Heart right ventricle (tissue), 16 donors: Measurements from ENCODE around the gene HUNK. TPM values are rescaled to one million over a fixed set of nuclear protein-coding genes. Genes with fewer than 3 reads are reported as not detected.

ENCODE experiments used
- ATAC-seq, 8 donors: fragments of 200-7000 bp; cut with Tn5 transposase; one replicate each; pipeline ENCODE4 v1.9.1; 2020; ENCODE audit warnings: mild to moderate bottlenecking in 8 of 8, moderate library complexity in 8 of 8, moderate number of reproducible peaks in 1 of 8
- DNase-seq, 2 donors: peaks; one replicate each; pipeline ENCODE4 v3.0.0-alpha.2; 2020
- H3K27ac ChIP-seq, 10 donors: fragments of 200-600 bp; sonication (generic) in 2 of 10; one replicate each; pipeline versions ENCODE4 v1.5.0 to v1.8.0; 2020 to 2022; ENCODE audit warnings: mild to moderate bottlenecking in 3 of 10
- H3K27me3 ChIP-seq, 7 donors: fragments of 200-600 bp; one replicate each; pipeline ENCODE4 v1.8.0; 2021 to 2022; ENCODE audit warnings: mild to moderate bottlenecking in 2 of 7
- H3K36me3 ChIP-seq, 9 donors: fragments of 200-600 bp; sonication (generic) in 1 of 9; one replicate each; pipeline versions ENCODE4 v1.5.0 to v1.8.0; 2020 to 2022; ENCODE audit warnings: mild to moderate bottlenecking in 2 of 9
- H3K4me1 ChIP-seq, 9 donors: fragments of 200-600 bp; sonication (generic) in 1 of 9; one replicate each; pipeline versions ENCODE4 v1.5.0 to v1.8.0; 2020 to 2022; ENCODE audit warnings: mild to moderate bottlenecking in 4 of 9
- H3K4me3 ChIP-seq, 10 donors: fragments of 200-600 bp; sonication (generic) in 2 of 10; one replicate each; pipeline versions ENCODE4 v1.5.0 to v1.8.0; 2020 to 2022; ENCODE audit warnings: mild to moderate bottlenecking in 7 of 10, moderate library complexity in 2 of 10
- H3K9me3 ChIP-seq, 11 donors: fragments of 200-600 bp in 10 of 11; sonication (generic) in 2 of 11; one replicate each; pipeline versions ENCODE4 v1.5.0 to v1.8.0; 2013 to 2022; ENCODE audit warnings: mild to moderate bottlenecking in 2 of 11, control low read depth in 1 of 11, moderate library complexity in 1 of 11
- WGBS, 2 donors: extraction: QIAGEN DNeasy Blood & Tissue Kit; methylation state at CpG; one replicate each; pipeline ENCODE4 v1.1.7; 2013; ENCODE audit warnings: inconsistent platforms in 1 of 2; 5-methylcytosine and 5-hydroxymethylcytosine counted together
- intact Hi-C, 10 donors: fragments of 100-400 bp; cut with DNase I; formaldehyde crosslinking; loops; one replicate each; pipeline versions ENCODE4 v1.11.1 to v1.14.2; 2022
- polyA plus RNA-seq, 2 donors: library from polyadenylated mRNA; stranded (reverse); fragments of 200-250 nt; gene quantifications; one replicate each; pipeline ENCODE4 v1.2.3, GENCODE V29; 2013
- total RNA-seq, 10 donors: library from RNA; stranded (reverse); fragmentation: NEBNext Ultra II Directional in 3 of 10; extraction: Animal tissue kit (Norgen Biotek cat#: 25700) in 3 of 10; gene quantifications; one replicate each; pipeline versions ENCODE4 v1.2.1 to v1.2.4, GENCODE V29; 2021 to 2023
- TF ChIP-seq, protein P1 (sequence below), 9 donors: fragments of 200-600 bp; sonication (generic) in 2 of 9; IDR thresholded peaks; one replicate each; pipeline versions ENCODE4 v1.5.0 to v1.8.0; 2021 to 2022; ENCODE audit warnings: antibody characterized with exemption in 9 of 9, mild to moderate bottlenecking in 5 of 9, moderate library complexity in 1 of 9
- donor health status: Arrhythmogenic right ventricular cardiomyopathy.
- donor health status: ischemic (EF 13 %, LVEDD 7.1; RV severe dilation, severe dysfunction).
- donor health status: healthy with polysubstance abuse.
- donor health status: DM: no; HTN: yes; CAD: no.
- donor health status: DM: no; HTN: no; CAD: no.
- donor health status: ischemic (EF 25% LVEDD 6.9; RV normal size, moderate dysfunction).
- donor health status: ischemic (EF 25% LVEDD 5.7; RV mildly dilated, moderate dysfunction).
- donor health status: healthy.
- donor health status: DM: yes; HTN: yes; CAD: no.
- donor health status: Ischemic cardiomyopathy.
- donor health status: ischemic (EF 35%, LVEDD 5.7; RV mildly dilated, moderate dysfunction).
- donor health status: nonischemic (EF 11% LVEDD 7.7; RV severe dilation, severe dysfunction).
- donor health status: DM: yes; HTN: yes; CAD: no.
- donor health status: PGD.
- donor health status: ischemic (EF 29% LVEDD 5.4; RV normal size, mild dysfunction).
- donor health status: nonischemic (EF 23%, LVEDD 6.1; RV moderate dilation, normal function).

Gene HUNK
- total and polyA plus RNA-seq, 12 donors: 0.04 to 0.81 (median 0.10) TPM; not detected in 2

DNA sequence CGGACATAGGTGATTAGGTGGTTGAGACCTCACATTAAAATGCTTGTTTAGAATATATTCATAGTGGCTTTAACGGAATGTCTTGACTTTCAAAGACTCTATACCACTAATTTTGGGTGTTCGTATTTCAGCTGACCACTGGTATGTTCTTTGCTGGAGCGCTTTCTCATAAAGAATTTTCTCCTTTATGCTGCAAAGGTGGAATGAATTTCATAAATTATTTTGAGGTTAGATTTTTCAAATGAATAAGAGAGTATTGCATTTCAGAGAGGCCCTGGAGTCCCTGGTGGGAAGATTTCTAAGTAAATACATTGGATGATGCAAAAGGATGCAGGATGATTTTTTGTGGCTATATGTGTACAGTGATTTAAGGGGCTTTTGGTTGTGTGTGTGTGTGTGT is 55.8 kb downstream of the HUNK start:
- H3K4me3 ChIP-seq: no peak overlapping the region
- no peak overlapping the region for H3K27ac ChIP-seq
- peaks cover 0 to 5% (median 0%) of the 10 kb centered on the region in 7 donors for H3K27me3 ChIP-seq
- DNase-seq (no peak), ATAC-seq (no peak)
- H3K9me3 ChIP-seq: peaks cover 0 to 13% (median 4%) of the 10 kb centered on the region in 11 donors
- H3K36me3 ChIP-seq: no peaks in the 10 kb centered on the region
- WGBS, 2 donors: 86 to 92% methylated on average over 4 of the region's 4 CpGs
- no peaks in the 10 kb centered on the region for H3K4me1 ChIP-seq
- intact Hi-C loops: no loop called here
- TF ChIP-seq, protein P1, sequence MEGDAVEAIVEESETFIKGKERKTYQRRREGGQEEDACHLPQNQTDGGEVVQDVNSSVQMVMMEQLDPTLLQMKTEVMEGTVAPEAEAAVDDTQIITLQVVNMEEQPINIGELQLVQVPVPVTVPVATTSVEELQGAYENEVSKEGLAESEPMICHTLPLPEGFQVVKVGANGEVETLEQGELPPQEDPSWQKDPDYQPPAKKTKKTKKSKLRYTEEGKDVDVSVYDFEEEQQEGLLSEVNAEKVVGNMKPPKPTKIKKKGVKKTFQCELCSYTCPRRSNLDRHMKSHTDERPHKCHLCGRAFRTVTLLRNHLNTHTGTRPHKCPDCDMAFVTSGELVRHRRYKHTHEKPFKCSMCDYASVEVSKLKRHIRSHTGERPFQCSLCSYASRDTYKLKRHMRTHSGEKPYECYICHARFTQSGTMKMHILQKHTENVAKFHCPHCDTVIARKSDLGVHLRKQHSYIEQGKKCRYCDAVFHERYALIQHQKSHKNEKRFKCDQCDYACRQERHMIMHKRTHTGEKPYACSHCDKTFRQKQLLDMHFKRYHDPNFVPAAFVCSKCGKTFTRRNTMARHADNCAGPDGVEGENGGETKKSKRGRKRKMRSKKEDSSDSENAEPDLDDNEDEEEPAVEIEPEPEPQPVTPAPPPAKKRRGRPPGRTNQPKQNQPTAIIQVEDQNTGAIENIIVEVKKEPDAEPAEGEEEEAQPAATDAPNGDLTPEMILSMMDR (IDR thresholded peaks at IDR 0.05): no peak

DNA sequence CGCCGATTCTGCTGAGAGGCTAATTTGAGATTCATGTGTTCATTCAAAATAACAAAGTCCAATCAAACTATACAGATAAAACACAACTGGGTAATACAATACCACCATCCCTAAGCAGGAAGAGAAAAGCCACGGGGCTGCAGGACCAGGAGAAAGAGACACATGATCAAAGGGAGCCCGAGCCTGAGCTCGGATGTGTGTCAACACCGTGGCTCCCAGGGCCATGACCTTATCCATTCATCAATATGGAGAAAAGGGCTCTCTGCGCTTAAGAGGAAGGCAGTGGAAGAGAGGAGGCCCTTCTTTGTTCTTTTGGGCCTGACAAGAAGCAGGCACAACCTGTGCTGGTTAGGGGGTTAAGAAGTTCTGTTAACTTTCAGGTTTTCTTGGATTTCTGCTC is 56.7 kb downstream of the HUNK start:
- H3K36me3 ChIP-seq: no peaks in the 10 kb centered on the region
- no peak overlapping the region for H3K4me3 ChIP-seq
- intact Hi-C loops: no loop called here
- WGBS, 2 donors: 69 to 74% methylated on average over 7 of the region's 7 CpGs
- peaks cover 0 to 5% (median 0%) of the 10 kb centered on the region in 7 donors for H3K27me3 ChIP-seq
- H3K27ac ChIP-seq: no peak overlapping the region
- H3K4me1 ChIP-seq: no peaks in the 10 kb centered on the region
- ATAC-seq (no peak), DNase-seq (no peak)
- H3K9me3 ChIP-seq: peaks cover 0 to 13% (median 4%) of the 10 kb centered on the region in 11 donors
- TF ChIP-seq, protein P1 (IDR thresholded peaks at IDR 0.05): no peak

DNA sequence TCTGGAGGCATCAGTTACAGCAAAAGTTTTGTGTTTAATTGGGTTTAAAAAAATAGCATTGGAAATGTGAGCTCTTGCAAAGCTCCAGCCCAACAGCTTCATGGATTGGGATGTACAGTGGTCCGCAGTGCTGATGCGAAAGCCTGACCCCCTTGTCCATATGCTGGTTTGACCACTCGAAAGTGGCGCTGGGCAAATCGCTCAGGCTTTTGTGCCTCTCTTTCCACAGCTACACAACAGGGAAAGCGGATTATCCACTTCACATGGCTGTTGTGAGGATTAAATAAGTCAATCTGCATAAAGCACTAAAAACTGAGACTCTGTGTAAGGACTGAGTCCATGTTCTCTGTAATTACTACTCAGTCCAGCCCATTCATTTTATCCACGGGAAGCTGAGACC is 57.2 kb downstream of the HUNK start:
- intact Hi-C loops: no loop called here
- ATAC-seq: no peak
- TF ChIP-seq, protein P1 (IDR thresholded peaks at IDR 0.05): no peak

DNA sequence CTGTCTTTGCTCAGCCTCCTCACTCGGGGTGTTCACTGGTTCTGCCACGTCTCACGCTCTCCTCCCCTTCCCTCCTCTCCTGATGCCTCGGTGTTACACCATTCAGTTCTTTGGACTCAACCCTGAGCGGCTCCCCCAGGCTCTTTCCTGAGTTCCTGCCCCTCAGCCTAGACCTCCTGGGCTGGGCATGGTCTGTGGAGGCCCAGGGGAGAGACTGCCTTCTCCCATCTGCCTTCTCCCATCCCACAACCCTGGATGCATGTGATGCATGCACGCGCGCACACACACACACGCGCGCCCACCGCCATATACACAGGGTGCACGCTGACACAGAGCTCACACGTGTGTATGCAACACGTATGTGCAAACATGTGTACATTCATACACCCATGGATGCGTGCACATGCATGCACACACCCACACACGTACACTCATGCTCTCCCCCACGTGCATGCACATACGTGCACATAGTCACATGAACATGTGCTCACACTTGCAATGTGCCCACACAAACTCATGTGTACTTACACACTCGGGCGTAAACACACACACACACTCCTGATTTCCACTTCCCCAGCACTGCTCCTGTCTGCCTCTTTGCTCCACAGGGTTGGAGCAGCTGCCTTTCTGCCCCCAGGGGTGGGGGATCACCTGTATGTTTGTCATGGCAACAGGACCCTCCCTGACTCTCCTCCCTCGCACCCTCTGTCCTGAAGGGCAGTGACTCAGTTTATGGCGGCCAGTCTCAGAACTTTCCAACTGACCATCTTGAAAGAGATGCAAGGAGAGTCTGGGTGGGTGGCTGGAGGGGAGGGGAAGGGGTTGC is 59.0 kb downstream of the HUNK start:
- Histone ChIP-seq H3K4me1 (no peaks in the 10 kb centered on the region), H3K27ac (no peak overlapping the region), H3K27me3 (peaks cover 0 to 5% (median 0%) of the 10 kb centered on the region in 7 donors), H3K9me3 (peaks cover 0 to 3% (median 0%) of the 10 kb centered on the region in 11 donors), H3K4me3 (no peak overlapping the region), H3K36me3 (no peaks in the 10 kb centered on the region)
- TF ChIP-seq, protein P1 (IDR thresholded peaks at IDR 0.05): no peak
- intact Hi-C loops: no loop called here
- DNase-seq (no peak), ATAC-seq (no peak)
- 92 to 94% methylated on average over 23 of the region's 23 CpGs for WGBS, 2 donors

More for the DNA sequence above, 57.2 kb downstream of the HUNK start:
- Histone ChIP-seq H3K36me3 (no peaks in the 10 kb centered on the region), H3K9me3 (peaks cover 0 to 13% (median 4%) of the 10 kb centered on the region in 11 donors), H3K4me3 (no peak overlapping the region), H3K27me3 (peaks cover 0 to 5% (median 0%) of the 10 kb centered on the region in 7 donors), H3K27ac (no peak overlapping the region), H3K4me1 (no peaks in the 10 kb centered on the region)
- DNase-seq: no peak
- 95 to 96% methylated on average over 7 of the region's 7 CpGs for WGBS, 2 donors
